HG02840 (cell line): Measurements from ENCODE around the gene IPO4.

Experiments used
- ATAC-seq: cut with Tn5 transposase; IDR thresholded peaks from one replicate; pipeline ENCODE4 v1.9.1; 2021; ENCODE audit warnings: mild to moderate bottlenecking, moderate library complexity, moderate number of reproducible peaks; ENCODE audit not compliant: unreplicated experiment, low FRiP score

The IPO4 gene

GRCh38 chr14:24195186-24196070 is 6.8 kb upstream of the IPO4 start, which contains the start of gene TM9SF1:
Gene TM9SF1 (minus strand): TSS chr14:24195441. CDS start chr14:24195019, 422 bp downstream.
- peak; percentile 71 for ATAC-seq

- ATAC-seq = no peak
Measured at GRCh38 chr14:24194873-24195185, 6.2 kb upstream of the IPO4 start.

GRCh38 chr14:24194186-24194872 is 5.7 kb upstream of the IPO4 start:
- no peak for ATAC-seq

- no peak for ATAC-seq
Measured at GRCh38 chr14:24192933-24193332, 4.3 kb upstream of the IPO4 start.

- no peak for ATAC-seq
Measured at GRCh38 chr14:24190416-24190815, 1.8 kb upstream of the IPO4 start.

- no peak for ATAC-seq
Measured at GRCh38 chr14:24189460-24189859, 844 bp upstream of the IPO4 start.

- ATAC-seq = no peak
Measured at GRCh38 chr14:24189059-24189375, 401 bp upstream of the IPO4 start.

GRCh38 chr14:24187539-24187915 is 1.1 kb downstream of the IPO4 start:
- no peak for ATAC-seq

GRCh38 chr14:24186831-24187538 is 1.6 kb downstream of the IPO4 start:
- no peak for ATAC-seq

- no peak for ATAC-seq
Measured at GRCh38 chr14:24185741-24186140, 2.9 kb downstream of the IPO4 start.

- no peak for ATAC-seq
Measured at GRCh38 chr14:24185026-24185425, 3.6 kb downstream of the IPO4 start.

GRCh38 chr14:24184104-24184970 is 4.3 kb downstream of the IPO4 start:
- no peak for ATAC-seq

GRCh38 chr14:24183014-24183481 is 5.6 kb downstream of the IPO4 start:
- ATAC-seq = no peak

- no peak for ATAC-seq
Measured at GRCh38 chr14:24182110-24182882, 6.3 kb downstream of the IPO4 start.

- no peak for ATAC-seq
Measured at GRCh38 chr14:24181371-24182077, 7.1 kb downstream of the IPO4 start.

- ATAC-seq = no peak
Measured at GRCh38 chr14:24179961-24180796, 8.4 kb downstream of the IPO4 start.

- no peak for ATAC-seq
Measured at GRCh38 chr14:24179294-24179960, 9.2 kb downstream of the IPO4 start.
